ENCODE results near the gene COMTD1. TPM values are rescaled to one million over a fixed set of nuclear protein-coding genes. Genes with fewer than 3 reads are reported as not detected.

The COMTD1 gene
- total and polyA plus RNA-seq, 2 of the 8 experiments (the other 6 are each of a cell fraction or from before 2014, with no cell fraction given), result 31.9 to 42.4 TPM

DNA sequence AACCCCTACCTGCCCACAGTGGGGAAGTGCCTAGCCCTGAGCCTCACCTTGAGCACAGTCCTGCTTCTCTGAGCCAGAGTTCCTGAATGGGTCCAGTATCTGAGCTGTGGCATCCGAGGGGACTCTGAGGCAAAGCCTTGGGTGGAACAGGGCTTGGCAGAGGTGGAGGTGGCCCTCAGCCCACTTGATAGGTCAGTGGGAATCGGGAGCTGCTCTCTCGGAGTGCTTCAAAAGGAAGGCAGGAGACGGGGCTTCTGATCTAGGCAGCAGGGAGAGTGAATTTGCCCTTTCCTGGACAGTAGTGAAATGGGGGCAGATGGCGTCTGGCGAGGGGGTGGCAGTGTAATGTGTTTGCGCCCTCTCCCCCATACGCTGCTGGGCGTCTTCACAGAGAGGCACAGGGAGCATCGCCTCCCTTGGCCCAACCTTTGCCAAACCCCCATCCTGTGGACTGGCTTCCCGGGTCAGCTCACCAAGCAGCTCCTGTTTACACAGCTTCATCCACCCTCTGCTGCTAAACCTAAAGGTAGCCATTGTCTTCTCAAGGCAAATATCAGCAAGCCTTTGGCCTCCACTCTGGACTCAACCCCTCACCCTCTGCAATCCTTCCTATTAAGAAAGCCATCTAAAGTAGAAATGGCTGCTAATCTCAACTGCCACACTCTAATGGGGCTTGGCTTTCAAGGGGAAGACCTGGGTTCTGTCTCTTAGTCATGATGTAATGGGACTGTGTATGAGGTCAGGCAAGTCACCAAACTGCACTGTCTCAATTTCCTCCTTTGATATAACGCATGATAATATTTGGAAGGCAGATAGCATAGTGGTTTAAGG is 46.3 kb downstream of the COMTD1 start:
- Histone ChIP-seq H3K23ac (ENCODE audit: insufficient read length) (no peak overlapping the region), H4K8ac (ENCODE audit: extremely low read depth, insufficient read depth, low read length) (no peak overlapping the region), H2BK120ac (replicated peaks; ENCODE audit: low read depth, low read length) (no peak overlapping the region), H3K14ac (ENCODE audit: insufficient read length) (no peak overlapping the region), H3K4me2 (ENCODE audit: insufficient read depth in 1 of 2, low read depth in 2 of 2, low read length in 2 of 2) (no peak overlapping the region), H3K79me1 (ENCODE audit: low read depth, low read length) (no peaks in the 10 kb centered on the region), H4K20me1 (replicated peaks in 1 of 2; ENCODE audit: control insufficient read depth in 1 of 2, insufficient read depth in 2 of 2, low read length in 2 of 2) (no peaks in the 10 kb centered on the region), H3K9ac (replicated peaks in 1 of 4; ENCODE audit: extremely low read depth in 1 of 4, low read depth in 3 of 4, low read length in 3 of 4) (no peak overlapping the region), H3K79me2 (ENCODE audit: control insufficient read depth in 1 of 2, insufficient read depth in 2 of 2, low read length in 2 of 2) (no peaks in the 10 kb centered on the region), H3K27ac (ENCODE audit: low read depth, low read length) (no peak overlapping the region), H3K4ac (replicated peaks; ENCODE audit: insufficient read length, low read depth, low read length) (no peak overlapping the region), H2BK20ac (ENCODE audit: low read length) (no peak overlapping the region; the same call in none of the 2 replicates), H2BK12ac (ENCODE audit: low read depth, low read length) (peak overlapping the region; percentile 35; the same call in 1 of the 2 replicates), H3K9me3 (ENCODE audit: insufficient read depth in 2 of 2, low read depth in 1 of 2, low read length in 1 of 2) (no peaks in the 10 kb centered on the region), H3K56ac (replicated peaks; ENCODE audit: insufficient read length, low read depth, low read length) (no peak overlapping the region), H3K18ac (ENCODE audit: extremely low read depth, low read length) (no peak overlapping the region), H3K23me2 (ENCODE audit: low read depth, low read length) (no peaks in the 10 kb centered on the region), H2AFZ (ENCODE audit: low read length) (no peak overlapping the region), H2AK5ac (ENCODE audit: low read depth, low read length) (no peak overlapping the region), H3K4me1 (replicated peaks in 1 of 4; ENCODE audit: control insufficient read depth in 3 of 4, insufficient read depth in 4 of 4, low read length in 3 of 4) (peaks cover 0 to 12% (median 7%) of the 10 kb centered on the region in 4 experiments; a peak in 5 of 7 replicates), H4K91ac (replicated peaks; ENCODE audit: insufficient read length, low read length) (no peak overlapping the region), H3K27me3 (replicated peaks in 1 of 4; ENCODE audit: control insufficient read depth in 3 of 4, extremely low read depth in 1 of 4, insufficient read depth in 3 of 4, low read length in 3 of 4) (no peaks in the 10 kb centered on the region), H3K4me3 (ENCODE audit: extremely low read depth in 1 of 4, insufficient read depth in 2 of 4, low read depth in 3 of 4, low read length in 4 of 4) (no peak overlapping the region), H2BK15ac (ENCODE audit: low read length) (no peak overlapping the region), H2BK5ac (ENCODE audit: low read depth, low read length) (peak overlapping the region; percentile 53), H3K36me3 (ENCODE audit: control insufficient read depth in 2 of 4, insufficient read depth in 4 of 4, low read length in 3 of 4) (no peaks in the 10 kb centered on the region), H4K5ac (ENCODE audit: insufficient read length, low read depth, low read length) (no peak overlapping the region)
- POLR2A ChIA-PET (ENCODE audit: partially characterized antibody), result interaction anchor here (1.0 to 36.7 kb wide), 5 partner anchors 12 to 69 kb away, joined by 3 to 801 read pairs (median 4); partner anchors contain the start of genes COMTD1 and VDAC2
- DNase-seq (ENCODE audit: low read depth in 1 of 2, low spot score in 2 of 2) (no peak), FAIRE-seq (no peak)
- WGBS, 2 experiments (ENCODE audit: extremely low coverage in 1 of 2, insufficient coverage in 1 of 2, insufficient read length in 1 of 2, insufficient replicate concordance in 2 of 2, low coverage in 1 of 2, low lambda C conversion rate in 2 of 2, missing lambda C conversion rate in 1 of 2), result 88% methylated on average over 12 of the region's 12 CpGs; no CpG with 5 or more reads in 1 of the 2 experiments
- CTCF ChIA-PET (ENCODE audit: partially characterized antibody), result interaction anchor here (2.1 to 10.5 kb wide), 4 partner anchors 8 to 89 kb away, joined by 4 to 209 read pairs (median 20); partner anchors contain the start of genes COMTD1 and VDAC2
- TF ChIP-seq, protein P1, sequence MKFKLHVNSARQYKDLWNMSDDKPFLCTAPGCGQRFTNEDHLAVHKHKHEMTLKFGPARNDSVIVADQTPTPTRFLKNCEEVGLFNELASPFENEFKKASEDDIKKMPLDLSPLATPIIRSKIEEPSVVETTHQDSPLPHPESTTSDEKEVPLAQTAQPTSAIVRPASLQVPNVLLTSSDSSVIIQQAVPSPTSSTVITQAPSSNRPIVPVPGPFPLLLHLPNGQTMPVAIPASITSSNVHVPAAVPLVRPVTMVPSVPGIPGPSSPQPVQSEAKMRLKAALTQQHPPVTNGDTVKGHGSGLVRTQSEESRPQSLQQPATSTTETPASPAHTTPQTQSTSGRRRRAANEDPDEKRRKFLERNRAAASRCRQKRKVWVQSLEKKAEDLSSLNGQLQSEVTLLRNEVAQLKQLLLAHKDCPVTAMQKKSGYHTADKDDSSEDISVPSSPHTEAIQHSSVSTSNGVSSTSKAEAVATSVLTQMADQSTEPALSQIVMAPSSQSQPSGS (IDR thresholded peaks at IDR 0.05; ENCODE audit: low read length), result no peak
- TF ChIP-seq SUZ12 (IDR thresholded peaks at IDR 0.05; ENCODE audit: low read length) (no peak), HDAC6 (IDR thresholded peaks at IDR 0.05; ENCODE audit: low read depth, low read length) (no peak), ASH2L (IDR thresholded peaks at IDR 0.05; ENCODE audit: low read length) (no peak), NANOG (IDR thresholded peaks at IDR 0.05; ENCODE audit: insufficient read depth, low read depth, low read length, poor library complexity, severe bottlenecking) (no peak)
- TF ChIP-seq, protein P2, sequence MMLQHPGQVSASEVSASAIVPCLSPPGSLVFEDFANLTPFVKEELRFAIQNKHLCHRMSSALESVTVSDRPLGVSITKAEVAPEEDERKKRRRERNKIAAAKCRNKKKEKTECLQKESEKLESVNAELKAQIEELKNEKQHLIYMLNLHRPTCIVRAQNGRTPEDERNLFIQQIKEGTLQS (IDR thresholded peaks at IDR 0.05; ENCODE audit: insufficient read depth, low read depth, low read length), result no peak
